ENCODE measurements around the gene KCNIP3. TPM values are rescaled to one million over a fixed set of nuclear protein-coding genes. Genes with fewer than 3 reads are reported as not detected.

The KCNIP3 gene
- total RNA-seq, 2 experiments from 2014 or later, result 0.52 TPM; not detected in 1

DNA sequence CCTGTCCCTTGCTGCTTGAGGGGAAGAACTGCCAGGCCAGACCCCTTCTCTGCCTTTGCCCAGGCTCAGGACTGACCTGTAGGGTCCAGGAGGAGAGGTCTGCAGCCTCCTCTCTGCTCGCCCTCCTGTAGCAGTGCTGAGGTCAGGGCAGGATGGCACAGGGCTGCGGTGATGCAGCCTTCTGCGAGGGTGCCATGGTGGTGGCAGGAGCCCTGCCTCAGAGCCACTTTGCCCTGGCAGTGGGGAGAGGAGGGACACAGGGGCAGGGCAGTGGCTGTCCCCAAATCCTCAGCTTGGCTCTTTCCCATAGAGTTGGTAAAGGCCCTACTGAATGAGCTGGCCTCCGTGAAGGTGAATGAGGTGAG lies 22.0 kb upstream of the KCNIP3 start:
- DNase-seq, result no peak
- ChIA-PET POLR2A (no interaction called here), CTCF (no interaction called here)

GRCh38 chr2:95275601-95276243 lies 21.4 kb upstream of the KCNIP3 start:
- intact Hi-C loops (cut with DNase I, micrococcal nuclease), result no loop called here
- no peaks in the 10 kb centered on the region for H3K27me3 ChIP-seq (ENCODE audit: control insufficient read depth in 1 of 2, insufficient read depth in 2 of 2, low read length in 2 of 2)
- Mint-ChIP-seq H3K4me1 (ENCODE audit: low read depth) (no peaks in the 10 kb centered on the region), H3K27ac (no peak overlapping the region), H3K9me3 (no peaks in the 10 kb centered on the region), H3K36me3 (ENCODE audit: low read depth) (no peaks in the 10 kb centered on the region), H3K27me3 (no peaks in the 10 kb centered on the region), H3K4me3 (no peak overlapping the region)
- ChIA-PET POLR2A (interaction anchor here (0.6 kb wide), 1 partner anchor 239 kb away, joined by 3 read pairs; no protein-coding TSS in a partner anchor), CTCF (no interaction called here)
- H3K27ac ChIP-seq (ENCODE audit: low read depth in 1 of 2, low read length in 2 of 2), result no peak overlapping the region
- TF ChIP-seq CTCF (IDR thresholded peaks at IDR 0.05), result no peak
- H3K4me1 ChIP-seq (ENCODE audit: insufficient read depth, low read length), result no peaks in the 10 kb centered on the region
- no peak overlapping the region for H3K4me3 ChIP-seq (ENCODE audit: low read length)
- no peaks in the 10 kb centered on the region for H3K36me3 ChIP-seq (ENCODE audit: insufficient read depth, low read length)
- ATAC-seq (ENCODE audit: poor library complexity) (no peak), DNase-seq (no peak)
- H3K9me3 ChIP-seq (ENCODE audit: control insufficient read depth in 1 of 2, insufficient read depth in 1 of 2, low read length in 2 of 2), result peaks cover 0 to 4% of the 10 kb centered on the region in 2 experiments

More for the DNA sequence above, 22.0 kb upstream of the KCNIP3 start:
- Histone ChIP-seq H3K4me1 (ENCODE audit: insufficient read depth, low read length) (no peaks in the 10 kb centered on the region), H3K4me3 (ENCODE audit: low read length) (no peak overlapping the region), H3K27me3 (ENCODE audit: control insufficient read depth in 1 of 2, insufficient read depth in 2 of 2, low read length in 2 of 2) (no peaks in the 10 kb centered on the region), H3K27ac (ENCODE audit: low read depth in 1 of 2, low read length in 2 of 2) (no peak overlapping the region), H3K9me3 (ENCODE audit: control insufficient read depth in 1 of 2, insufficient read depth in 1 of 2, low read length in 2 of 2) (peaks cover 0 to 4% of the 10 kb centered on the region in 2 experiments), H3K36me3 (ENCODE audit: insufficient read depth, low read length) (no peaks in the 10 kb centered on the region)
- intact Hi-C loops (cut with DNase I, micrococcal nuclease), result no loop called here
- H3K9me3 Mint-ChIP-seq, result no peaks in the 10 kb centered on the region
- no peaks in the 10 kb centered on the region for H3K27me3 Mint-ChIP-seq
- TF ChIP-seq CTCF (IDR thresholded peaks at IDR 0.05), result no peak
- H3K27ac Mint-ChIP-seq, result no peak overlapping the region
- no peak for ATAC-seq (ENCODE audit: poor library complexity)
- no peaks in the 10 kb centered on the region for H3K36me3 Mint-ChIP-seq (ENCODE audit: low read depth)
- no peak overlapping the region for H3K4me3 Mint-ChIP-seq
- no peaks in the 10 kb centered on the region for H3K4me1 Mint-ChIP-seq (ENCODE audit: low read depth)

DNA sequence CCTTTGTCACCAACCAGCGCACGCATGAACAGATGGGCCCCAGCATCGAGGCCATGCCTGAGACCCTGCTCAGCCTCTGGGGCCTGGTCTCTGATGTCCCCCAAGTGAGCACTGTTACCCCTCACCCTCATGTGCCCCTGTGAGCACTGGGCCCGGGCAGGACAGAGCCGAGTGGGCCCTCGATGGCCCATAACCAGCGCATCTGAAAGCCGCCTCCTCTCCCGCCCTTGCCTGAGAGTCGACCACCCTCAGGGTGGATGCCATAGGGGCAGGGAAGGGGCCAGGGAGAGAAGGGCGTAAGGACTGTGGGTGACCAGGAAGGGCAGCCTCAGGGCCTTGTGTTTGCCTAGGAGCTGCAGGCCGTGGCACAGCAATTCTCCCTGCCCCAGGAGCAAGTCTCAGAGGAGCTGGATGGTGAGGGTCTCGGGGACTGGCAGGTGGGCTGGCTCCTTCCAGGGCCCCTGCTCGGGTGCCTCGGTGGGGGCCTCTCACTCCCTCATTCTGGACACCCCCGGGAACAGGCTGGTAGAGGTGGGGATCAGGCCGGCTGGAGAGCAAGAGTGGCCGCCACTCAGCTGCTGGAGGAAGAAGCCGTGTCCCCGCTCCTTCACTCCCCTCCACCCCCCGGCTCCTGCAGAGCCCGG lies 20.8 kb upstream of the KCNIP3 start:
- CTCF ChIA-PET, result no interaction called here
- H3K4me3 Mint-ChIP-seq, result no peak overlapping the region
- DNase-seq, result no peak

More for the DNA sequence above, 20.8 kb upstream of the KCNIP3 start:
- H3K27me3 Mint-ChIP-seq, result no peaks in the 10 kb centered on the region
- Histone ChIP-seq H3K4me1 (ENCODE audit: insufficient read depth, low read length) (no peaks in the 10 kb centered on the region), H3K36me3 (ENCODE audit: insufficient read depth, low read length) (no peaks in the 10 kb centered on the region), H3K9me3 (ENCODE audit: control insufficient read depth in 1 of 2, insufficient read depth in 1 of 2, low read length in 2 of 2) (peaks cover 0 to 4% of the 10 kb centered on the region in 2 experiments), H3K27me3 (ENCODE audit: control insufficient read depth in 1 of 2, insufficient read depth in 2 of 2, low read length in 2 of 2) (no peaks in the 10 kb centered on the region), H3K4me3 (ENCODE audit: low read length) (no peak overlapping the region), H3K27ac (ENCODE audit: low read depth in 1 of 2, low read length in 2 of 2) (no peak overlapping the region)
- H3K9me3 Mint-ChIP-seq, result no peaks in the 10 kb centered on the region
- no peak for TF ChIP-seq CTCF (IDR thresholded peaks at IDR 0.05)
- no peaks in the 10 kb centered on the region for H3K36me3 Mint-ChIP-seq (ENCODE audit: low read depth)
- intact Hi-C loops (cut with DNase I, micrococcal nuclease), result no loop called here
- no peak overlapping the region for H3K27ac Mint-ChIP-seq
- no peak for ATAC-seq (ENCODE audit: poor library complexity)
- POLR2A ChIA-PET, result no interaction called here
- no peaks in the 10 kb centered on the region for H3K4me1 Mint-ChIP-seq (ENCODE audit: low read depth)

All from CD4-positive, alpha-beta T cell (primary cell).